Omental fat pad (tissue), 4 donors: ENCODE results near the gene DNHD1. TPM values are rescaled to one million over a fixed set of nuclear protein-coding genes. Genes with fewer than 3 reads are reported as not detected.
A peak's percentile ranks its signal among the peaks of the same experiment; 100 is the strongest.

Experiments
- ATAC-seq: fragments of 150-250 bp; one replicate; pipeline ENCODE4 v1.9.1; 2016; ENCODE audit warnings: mild to moderate bottlenecking, moderate library complexity; ENCODE audit not compliant: low FRiP score
- DNase-seq: peaks from one replicate; pipeline ENCODE4 v3.0.0-alpha.2; 2019; ENCODE audit warnings: low spot score
- CTCF ChIP-seq, 3 donors: fragments of 450-650 bp; IDR thresholded peaks; one replicate each; pipeline ENCODE4 v1.5.1; 2016 to 2017; ENCODE audit warnings: antibody characterized with exemption in 3 of 3, mild to moderate bottlenecking in 3 of 3, moderate library complexity in 2 of 3
- total RNA-seq, 4 donors: library from RNA; depleted of rRNA; stranded (reverse); fragments of >200 nt; gene quantifications; one replicate each; pipeline ENCODE4 v1.1.0, GENCODE V29; 2016

DNHD1 gene
- total RNA-seq, 4 donors from 2014 or later, result 11.7 to 20.5 (median 16.6) TPM

GRCh38 chr11:6615882-6616585 is 119.0 kb downstream of the DNHD1 start:
- no peak for ATAC-seq
- TF ChIP-seq CTCF (IDR thresholded peaks at IDR 0.05), result no peak
- no peak for DNase-seq

- ATAC-seq (no peak), DNase-seq (peak; percentile 7)
- TF ChIP-seq CTCF (IDR thresholded peaks at IDR 0.05), result no peak
These were observed 119.6 kb downstream of the DNHD1 start for GRCh38 chr11:6616596-6617250.

- no peak for ATAC-seq
- TF ChIP-seq CTCF (IDR thresholded peaks at IDR 0.05), result no peak
- DNase-seq, result peak; percentile 20
These were observed 120.3 kb downstream of the DNHD1 start for GRCh38 chr11:6617315-6617781.

DNA sequence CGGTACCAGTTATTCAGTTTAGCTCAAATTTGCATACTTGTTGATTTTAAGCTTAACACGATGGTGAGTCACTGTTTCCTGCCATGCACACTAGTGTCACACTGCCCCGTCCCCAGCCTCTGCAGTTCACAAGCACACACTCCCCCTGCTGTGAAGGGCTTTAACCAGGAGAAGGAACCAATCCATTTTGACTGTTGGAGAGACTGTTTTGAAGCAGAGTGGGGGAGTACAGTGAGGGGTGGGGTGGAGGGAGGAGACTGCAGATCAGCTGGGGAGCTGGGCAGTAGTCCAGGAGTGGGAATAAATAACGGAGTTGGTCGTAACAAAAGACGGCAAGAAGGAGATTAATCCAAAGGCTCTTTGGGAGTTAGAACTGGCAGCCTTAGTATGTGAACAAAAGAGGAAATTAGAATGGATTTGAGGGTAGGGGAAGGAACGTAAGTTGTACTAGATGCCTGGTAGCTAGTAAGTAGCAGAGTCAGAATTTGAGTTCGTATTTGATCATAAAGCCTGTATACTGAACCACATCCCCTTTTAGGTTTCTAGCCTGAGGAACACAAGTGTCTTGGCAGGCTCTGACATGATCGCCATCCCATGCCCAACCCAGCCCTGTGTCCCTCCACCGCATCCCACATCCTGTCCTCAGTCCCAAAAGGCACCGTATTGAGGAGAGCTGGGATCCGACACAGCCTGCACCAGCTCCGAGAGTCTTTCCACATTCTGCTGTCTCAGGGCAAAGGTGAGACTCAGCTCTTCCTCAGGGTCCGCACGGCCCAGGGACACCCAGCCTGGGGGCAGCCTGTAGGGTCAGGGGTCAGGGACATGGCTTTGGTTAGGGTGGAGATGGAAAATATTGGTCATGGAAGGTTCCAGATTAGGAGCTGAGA is 121.3 kb downstream of the DNHD1 start:
- ATAC-seq, result peak; percentile 33
- DNase-seq, result peak; percentile 23
- TF ChIP-seq CTCF (IDR thresholded peaks at IDR 0.05), result no peak

- DNase-seq, result peak; percentile 89
- TF ChIP-seq CTCF (IDR thresholded peaks at IDR 0.05), result no peak
- peak; percentile 96 for ATAC-seq
These were observed 122.1 kb downstream of the DNHD1 start, which contains the start of gene TPP1 for GRCh38 chr11:6619004-6619745. Gene TPP1, minus strand, starts transcription at chr11:6619422. Its CDS starts 22 bp downstream, at chr11:6619400.

- ATAC-seq, result no peak
- no peak for TF ChIP-seq CTCF (IDR thresholded peaks at IDR 0.05)
- no peak for DNase-seq
These were observed 123.6 kb downstream of the DNHD1 start for GRCh38 chr11:6620636-6621035.
